GM19397 (cell line): ENCODE data around the gene ADAMTS13.

Source experiments
- ATAC-seq: cut with Tn5 transposase; IDR thresholded peaks from one replicate; pipeline ENCODE4 v1.9.1; 2021; ENCODE audit warnings: mild to moderate bottlenecking, moderate library complexity; ENCODE audit not compliant: unreplicated experiment

Gene ADAMTS13

DNA sequence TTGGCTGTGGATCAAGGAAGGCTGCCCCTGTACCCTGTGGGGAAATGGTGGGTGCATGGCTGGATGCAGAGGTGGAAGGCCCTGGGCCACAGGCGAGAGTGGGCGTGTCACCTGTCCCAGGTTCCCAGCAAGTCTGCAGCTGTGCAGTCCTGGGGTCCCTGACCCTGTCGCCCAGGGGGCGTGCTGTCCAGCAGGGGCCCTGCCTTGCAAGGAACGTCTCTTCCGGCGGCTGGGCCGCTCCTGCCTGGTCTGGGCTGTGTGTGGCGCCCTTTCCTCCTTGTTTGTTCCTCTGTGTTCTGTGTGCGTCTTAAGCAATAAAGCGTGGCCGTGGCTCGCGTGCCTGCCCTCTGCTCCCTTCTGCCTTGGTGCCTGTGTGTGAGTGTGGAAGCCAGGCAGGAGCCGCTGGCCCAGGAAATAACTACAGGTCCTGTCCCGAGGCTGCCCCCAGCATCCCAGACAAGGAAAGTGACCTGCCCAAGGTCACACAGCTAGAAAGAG, 48.3 kb downstream of the ADAMTS13 start:
- no peak for ATAC-seq

DNA sequence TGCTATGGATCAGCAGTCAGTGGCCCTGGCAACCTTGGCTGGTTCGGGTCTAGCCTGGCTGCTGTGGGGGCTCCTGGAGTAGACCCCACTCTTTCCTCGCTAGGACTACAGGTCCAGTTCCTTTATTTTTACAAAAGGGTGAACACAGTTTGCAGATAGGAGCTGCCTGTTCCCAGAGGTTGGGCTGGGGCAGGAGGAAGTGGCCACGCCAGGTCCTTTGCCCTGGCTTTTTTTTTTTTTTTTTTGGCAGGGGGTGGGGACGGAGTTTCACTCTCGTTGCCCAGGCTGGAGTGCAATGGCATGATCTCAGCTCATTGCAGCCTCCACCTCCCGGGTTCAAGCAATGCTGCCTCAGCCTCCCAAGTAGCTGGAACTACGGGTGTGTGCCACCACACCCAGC, 48.8 kb downstream of the ADAMTS13 start:
- ATAC-seq = no peak

DNA sequence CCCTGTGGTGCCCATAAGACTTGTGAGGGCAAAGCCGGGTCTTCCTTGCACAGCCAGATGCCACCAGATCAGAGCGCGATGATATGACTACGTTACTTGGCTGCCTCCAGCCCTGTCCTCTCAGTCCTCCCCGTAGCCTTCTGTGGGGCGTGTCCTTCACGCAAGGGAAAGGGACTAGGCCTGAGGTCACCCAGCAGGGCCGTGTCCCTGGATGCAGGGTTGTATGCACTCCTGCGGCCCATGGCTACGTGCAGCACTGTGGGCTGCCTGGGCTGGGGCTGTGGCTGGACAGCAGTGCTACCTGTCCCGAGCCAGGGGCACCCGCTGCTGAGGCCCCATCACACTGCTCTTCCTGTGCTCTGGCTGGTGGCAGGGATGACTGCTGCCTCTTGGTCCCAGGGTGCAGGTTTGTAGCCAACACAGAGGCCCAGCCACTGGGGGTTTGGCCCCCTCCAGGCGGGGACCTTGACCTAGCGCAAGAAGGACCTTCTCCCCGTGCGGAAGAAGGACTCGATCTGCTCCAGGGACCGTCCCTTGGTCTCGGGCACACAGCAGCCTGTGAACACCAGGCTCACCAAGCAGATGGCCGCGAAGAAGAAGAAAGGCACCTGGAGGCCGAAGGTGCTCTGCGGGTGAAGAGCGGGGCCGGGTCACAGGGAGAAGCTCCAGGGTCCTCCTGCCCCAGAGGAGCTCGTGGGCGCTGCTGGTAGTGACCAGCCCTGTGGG, 49.5 kb downstream of the ADAMTS13 start:
- ATAC-seq = no peak

DNA sequence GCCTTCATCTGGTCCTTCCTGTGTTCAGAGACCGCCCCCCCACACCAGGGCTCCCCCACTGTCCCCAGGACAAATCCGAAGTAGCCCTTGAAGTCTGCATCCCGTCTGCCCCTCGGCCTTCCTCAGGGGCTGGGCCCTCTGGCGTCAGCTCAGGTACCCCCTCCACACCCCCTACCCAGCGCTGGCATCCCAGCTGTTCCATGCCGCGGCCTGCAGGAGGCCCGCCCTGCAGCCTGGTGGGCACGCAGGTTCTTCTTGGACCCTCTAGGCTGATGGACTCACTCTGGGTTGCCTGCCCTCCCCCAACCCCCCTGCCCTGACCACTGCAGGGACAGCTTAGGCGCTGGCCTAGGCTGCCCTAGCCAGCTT, 50.1 kb downstream of the ADAMTS13 start:
- ATAC-seq = no peak

DNA sequence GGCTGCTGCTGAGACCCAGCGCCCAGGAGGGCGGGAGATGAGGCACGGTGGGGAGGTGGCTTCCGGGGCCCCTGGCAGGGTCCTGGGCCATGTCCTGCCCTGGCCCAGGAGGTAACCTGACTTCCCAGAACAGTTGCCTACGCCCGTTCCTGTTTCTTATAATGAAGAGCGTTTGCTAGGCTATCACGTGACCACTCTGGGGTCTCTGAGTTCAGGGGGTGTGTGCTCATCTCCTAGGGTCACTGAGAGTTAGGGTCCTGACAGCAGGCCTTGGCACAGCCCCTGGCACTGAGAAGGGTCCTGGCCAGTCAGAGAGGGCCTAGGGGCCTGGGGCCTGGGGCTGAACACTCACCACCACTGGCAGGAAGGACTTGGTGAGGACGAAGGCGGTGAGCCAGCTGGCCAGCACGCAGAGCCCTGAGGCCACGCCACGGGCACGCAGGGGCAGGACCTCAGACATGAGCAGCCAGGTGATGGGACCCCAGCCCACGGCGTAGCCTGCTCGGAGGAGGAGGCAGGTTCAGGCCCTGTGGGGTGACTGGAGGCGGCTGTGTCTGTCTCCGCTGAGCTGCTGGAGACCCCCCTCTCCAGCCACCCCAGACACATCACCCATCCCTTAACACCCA, 50.7 kb downstream of the ADAMTS13 start:
- no peak for ATAC-seq

DNA sequence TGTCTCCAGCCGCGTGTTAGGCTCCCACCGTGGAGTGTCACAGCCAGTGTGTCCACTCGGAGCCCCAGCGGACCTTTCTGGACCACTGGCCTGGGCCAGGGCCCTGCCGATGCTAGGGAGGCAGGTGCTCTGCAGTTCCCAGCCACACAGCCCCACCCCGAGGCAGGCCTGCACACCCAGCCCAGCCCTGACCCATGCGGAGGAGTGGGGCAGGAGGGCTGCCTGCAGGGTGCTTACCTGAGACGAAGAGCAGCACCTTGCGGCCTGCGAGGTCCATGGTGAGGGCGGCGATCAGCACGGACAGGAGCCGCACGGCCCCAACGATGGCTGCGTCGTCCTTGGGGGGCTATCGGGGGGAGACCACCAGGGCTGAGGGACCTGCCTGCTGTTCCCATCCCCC, 51.6 kb downstream of the ADAMTS13 start:
- ATAC-seq = no peak

DNA sequence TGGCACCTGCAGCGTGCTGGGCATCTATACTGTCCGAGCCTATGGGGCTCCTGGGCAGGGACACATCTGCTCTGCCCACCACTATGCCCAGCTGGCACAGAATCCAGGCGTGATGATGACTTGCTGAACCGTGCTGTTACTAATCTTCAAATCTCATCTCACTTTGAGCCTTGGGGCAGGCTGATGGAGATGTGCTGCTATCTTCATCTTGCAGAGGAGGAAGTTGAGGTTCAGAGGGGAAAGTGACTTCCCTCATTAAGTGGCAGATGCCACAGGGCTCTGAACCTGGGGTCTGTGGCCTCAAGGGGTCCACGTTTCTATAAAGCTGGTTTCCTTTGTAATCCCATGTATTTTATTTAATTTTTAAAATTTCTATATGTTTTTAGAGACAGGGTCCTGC, 52.0 kb downstream of the ADAMTS13 start:
- no peak for ATAC-seq

DNA sequence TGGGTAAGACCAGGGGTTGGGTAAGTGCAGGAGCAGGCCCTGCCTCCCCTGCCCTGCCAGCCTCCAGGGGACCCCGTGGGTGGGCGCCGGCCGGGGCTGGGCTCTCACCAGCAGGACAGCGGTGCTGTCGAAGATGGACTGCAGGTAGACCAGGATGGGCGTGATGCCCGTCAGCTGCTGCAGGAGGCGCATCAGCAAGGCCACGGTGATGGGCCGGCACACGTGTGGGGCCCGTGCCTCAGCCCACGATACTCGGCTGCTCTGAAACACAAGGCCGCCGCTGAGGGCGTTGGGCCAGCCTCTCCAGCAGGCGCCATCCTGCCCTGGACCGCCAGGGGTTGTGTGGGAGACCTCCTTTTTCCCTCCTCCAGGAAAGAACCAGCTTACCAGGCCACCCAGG, 52.7 kb downstream of the ADAMTS13 start:
- ATAC-seq = no peak

DNA sequence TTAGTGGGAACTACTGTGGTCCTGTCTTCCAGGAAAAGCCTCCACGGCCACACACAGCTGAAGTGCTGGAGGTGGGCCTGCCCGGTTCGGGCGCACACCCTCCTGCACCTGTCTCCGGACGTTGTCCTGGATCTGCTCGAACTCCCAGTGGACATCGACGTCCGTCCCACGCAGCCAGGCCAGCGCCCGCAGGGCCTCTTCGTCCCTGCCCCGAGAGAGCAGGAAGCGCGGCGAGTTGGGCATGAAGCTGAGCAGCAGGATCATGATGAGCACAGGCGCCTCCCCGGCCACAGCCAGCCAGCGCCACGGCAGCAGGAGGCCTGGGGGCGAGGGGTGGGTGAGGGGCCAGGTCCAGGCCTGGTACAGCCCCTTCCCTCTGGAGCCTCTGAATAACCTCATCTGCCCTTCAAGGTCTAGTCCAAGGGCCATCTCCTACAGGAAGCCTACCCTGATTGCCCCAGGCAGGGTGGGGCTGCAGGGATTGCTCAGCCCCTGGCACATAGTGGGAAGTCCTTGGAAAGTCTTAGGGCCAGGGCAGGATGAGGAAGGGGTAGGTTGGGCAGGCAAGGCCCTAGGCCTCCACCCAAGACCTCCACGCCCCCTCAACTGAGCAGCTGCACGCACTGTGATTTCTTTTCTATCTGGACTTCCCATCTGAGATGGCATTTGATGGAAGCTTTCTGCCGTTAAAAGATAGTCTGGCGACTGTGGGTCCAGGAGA, 53.3 kb downstream of the ADAMTS13 start:
- no peak for ATAC-seq

DNA sequence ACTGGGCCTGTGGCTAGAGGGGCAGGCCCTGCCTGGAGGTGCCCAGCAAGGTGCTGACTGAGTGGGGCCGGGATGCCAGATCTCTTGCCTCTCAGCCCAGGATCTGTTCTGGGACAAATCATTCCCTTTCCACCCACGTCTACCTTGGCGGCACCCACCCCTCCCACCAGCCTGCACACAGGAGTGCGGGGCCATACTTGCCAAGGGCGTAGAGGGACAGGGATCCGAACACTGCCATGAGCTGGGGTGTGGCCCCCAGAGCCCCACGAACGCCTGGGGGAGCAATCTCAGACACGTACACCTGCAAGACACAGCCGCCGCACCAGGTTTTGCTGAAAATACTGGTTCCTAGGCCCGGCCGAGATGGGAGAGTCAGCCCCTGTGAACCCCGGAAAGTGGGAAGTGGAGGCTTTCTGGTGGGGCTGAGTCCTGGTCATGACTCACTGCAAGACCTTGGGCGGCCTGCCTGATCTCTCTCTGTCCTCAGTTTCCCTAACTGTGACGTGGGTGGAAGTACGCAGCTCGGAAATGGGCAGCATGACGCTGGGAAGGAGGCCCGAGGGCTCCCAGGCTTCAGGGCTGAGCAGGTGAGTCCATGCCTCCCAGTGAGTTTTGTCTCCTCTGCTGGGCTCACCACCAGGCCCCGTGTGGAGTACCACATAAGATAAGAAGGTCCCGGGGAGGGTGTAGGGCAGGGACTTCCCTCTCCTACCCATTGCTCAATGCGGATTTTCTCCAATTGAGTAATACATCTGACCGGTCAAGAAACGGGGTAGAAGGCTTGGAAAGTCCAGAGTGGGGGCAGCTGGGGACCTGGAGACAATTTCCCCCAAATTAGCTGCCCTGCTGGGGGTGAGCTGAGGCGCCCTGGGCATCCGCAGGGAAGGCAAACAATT, 54.1 kb downstream of the ADAMTS13 start:
- ATAC-seq = no peak

DNA sequence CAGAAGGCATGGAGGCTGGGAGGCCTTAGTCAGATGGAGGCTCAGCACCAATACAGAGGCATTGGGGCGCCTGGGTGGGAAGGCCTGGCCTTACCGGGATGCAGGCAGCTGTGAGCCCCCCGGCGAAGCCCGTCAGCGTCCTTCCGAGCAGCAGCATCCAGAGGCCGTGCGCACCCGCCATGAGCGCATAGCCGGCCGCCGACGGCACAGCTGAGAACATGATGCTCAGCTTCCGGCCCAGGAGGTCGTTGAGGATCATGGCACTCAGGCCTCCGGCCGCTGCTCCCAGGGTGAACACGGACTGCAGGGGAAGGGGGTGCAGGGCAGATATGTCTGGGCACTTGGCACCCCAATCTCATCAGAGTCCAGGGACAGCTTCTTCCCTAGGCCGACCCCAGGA, 54.8 kb downstream of the ADAMTS13 start:
- ATAC-seq = no peak

DNA sequence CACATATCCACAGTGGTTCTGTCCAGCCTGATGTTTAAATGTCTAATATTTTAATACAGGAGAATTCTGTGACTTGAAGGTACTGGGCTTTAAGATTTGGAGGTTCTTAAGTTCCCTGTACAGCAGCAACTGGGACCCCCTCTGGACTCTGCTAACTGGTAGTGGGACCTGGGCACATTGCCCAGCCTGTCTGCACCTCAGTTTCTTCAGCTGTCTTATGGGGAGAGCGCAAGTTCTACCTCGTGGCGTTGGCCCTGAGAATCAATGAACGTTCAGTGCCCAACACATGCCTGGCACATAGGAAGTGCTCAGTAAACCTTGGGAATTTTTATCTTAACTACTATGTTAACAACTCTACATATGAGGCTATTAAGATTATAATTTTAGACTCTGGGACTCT, 55.3 kb downstream of the ADAMTS13 start:
- no peak for ATAC-seq

DNA sequence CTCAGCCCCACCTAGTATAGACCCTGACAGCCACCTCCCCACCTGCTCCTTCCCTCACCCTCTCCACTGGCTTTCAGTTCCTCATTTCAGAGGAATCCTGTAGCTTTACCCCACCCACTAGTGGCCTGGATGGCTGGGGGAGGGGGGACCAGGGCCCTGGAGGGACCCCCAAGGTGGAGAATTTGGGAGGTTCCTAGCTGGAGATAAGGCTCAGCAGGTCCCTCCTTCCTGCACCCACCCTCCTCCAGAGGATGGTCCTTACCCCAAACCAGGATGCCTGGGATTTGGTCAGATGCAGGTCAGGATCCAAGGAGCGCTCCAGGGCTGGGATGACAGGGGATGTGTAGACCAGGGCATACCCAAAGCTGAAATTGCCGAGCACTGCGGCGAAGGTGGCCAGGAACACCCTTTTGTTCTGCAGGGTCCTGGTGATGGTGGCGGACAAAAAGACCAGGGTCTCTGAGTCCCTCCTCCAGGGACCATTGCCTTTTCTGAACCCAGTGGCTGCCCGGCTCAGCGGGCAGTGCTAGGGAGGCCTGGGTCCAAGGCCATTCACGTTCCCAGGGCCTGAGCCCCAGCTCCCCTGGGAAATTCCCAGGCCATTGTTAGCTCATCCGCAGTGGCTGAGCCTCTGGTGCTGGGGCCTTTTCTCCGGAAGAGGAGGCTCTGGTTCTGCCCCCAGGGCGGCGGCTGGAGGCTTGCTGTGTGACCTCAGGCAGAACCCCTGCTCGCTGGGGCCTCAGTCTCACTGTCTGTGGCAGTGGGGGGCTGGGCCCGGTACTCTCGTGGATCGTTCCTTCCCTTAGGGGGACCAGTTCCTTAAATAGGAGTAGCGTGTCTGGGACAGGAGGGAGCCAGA, 56.1 kb downstream of the ADAMTS13 start:
- ATAC-seq = peak; percentile 40

DNA sequence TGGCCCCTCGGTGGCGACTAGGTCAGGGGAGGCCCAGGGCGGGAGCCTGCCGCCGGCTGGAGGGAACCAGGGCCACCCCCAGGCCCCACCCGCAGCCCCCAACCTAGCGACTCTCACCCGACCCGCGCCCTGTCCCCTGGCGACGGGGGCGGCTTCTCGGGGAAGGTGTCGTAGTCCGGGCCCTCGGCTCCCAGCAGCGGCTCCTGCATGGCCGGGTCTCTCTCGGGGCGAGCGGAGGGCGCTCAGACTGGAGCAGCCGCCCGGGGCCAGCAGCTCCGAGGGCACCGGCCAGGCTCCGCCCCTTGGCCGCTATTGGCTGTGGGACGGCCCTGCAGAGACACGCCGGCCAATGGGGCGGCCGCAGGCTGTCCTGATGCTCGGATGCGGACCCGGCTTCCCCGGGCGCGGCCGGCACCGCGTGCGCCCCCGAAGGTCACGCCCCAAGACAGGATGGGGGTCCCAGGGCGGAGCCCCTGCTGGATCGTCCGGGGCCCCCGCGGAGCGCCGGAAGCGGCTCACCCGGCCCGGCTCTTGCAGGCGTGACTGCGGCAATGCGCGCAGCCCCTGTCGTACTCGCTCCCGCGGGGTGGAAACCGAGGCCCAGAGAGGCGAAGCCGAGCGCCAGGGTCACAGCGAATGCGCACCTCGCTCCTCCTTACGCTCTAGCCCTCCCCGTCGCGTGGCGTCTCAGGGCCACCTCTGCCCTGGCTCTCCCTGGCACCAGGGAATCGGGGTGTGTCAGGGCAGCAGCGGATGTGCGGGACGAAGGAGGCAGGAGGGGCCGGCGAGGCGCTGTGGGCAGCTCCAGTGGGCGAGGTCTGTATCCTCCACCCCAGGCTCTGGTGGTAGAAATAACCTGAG, 56.9 kb downstream of the ADAMTS13 start, which contains the start of gene SLC2A6:
TSS of gene SLC2A6 (minus strand) at position 249 of the 861 bp plus-strand sequence. CDS start at position 209, 40 bp downstream.
- ATAC-seq = peak; percentile 87

DNA sequence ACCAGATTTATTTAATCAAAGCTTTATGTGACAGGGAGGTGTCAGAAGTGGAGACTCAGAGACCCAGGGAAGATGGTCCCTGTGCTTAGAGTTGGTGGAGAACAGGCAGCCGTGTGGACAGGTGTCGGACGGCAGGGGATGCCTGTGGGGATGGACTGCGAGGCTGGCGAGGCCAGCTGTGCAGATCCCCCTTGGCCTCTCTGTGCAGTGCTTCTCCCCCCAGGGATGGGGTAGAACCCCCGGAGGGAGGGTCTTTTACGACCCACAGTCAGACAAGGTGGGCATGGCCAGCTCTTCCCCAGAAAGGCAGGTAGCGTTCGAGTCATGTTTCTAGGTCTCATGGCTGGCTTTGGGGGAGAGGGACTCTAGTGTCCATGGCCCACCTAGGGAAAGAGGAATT, 61.4 kb downstream of the ADAMTS13 start:
- ATAC-seq = no peak

DNA sequence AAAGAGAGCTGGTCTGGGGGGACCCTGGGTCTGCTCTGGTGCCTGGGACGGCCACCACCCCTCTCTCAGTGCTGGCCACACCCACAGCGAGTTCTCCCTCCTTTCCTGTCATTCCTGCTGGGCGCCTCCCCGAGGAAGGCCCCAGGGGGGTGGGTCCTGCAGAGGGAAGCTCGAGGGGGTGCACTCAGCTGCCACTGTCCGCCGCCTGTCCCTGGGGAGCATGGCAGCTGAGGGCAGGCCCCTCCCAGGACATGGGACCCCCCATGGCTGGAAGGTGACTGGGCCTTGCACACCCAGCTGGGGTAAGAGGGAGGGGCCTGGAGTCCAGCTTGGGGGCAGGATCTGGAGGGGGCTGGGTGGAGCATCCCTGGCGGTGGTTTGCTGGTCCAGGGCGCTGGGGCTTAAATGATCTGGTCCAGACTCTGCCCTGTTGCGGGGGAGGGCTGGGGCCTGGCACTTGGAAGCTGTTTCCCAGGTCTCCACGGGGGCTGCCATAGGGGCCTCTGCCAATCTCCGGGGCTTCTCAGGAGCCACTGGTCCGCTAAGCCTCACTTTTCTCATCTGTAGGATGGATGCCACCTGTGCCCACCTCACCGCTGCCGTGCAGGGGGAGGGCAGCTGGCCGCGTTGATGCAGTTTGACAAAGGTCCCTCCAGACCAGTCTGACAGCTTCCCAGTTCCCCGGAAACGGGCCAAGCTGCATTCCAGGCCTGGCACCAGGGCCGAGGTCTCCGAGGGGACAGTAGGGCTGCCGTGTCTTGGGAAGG, 62.7 kb downstream of the ADAMTS13 start:
- ATAC-seq = no peak

DNA sequence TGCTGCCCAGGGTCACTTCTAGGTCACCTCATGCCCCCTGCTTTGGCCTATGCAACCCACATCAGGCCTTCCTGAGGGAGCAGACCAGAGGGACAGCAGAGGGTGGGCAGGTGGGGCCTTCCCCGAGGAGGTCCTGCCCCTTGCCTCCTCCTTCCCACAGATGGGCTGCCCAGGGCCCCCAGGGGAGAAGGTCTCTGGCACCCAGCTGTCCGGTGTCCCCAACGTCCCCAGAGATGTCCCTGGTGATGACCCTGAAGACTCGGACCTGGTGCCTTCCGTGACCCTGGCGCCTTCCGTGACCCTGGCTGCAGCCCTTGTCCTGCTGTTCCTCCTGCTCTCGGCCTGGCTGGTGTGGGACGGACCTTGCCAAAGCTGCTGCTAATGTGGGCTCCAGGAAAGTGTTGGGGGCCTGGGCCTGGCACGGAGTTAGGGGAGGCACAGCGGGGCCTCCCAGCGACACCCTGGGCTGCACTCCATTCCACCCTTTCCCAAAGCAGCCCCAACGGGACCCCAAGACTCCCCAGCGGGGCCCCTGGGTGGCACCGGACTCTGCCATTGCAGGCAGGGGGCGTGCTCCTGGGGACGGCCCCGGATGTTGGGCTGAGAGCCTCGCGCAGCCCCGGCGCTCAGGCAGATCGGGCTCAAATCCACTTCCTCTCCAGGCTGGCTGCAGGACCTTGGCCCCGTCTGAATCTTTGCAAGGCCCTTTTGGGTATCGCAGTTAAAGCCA, 63.5 kb downstream of the ADAMTS13 start:
- no peak for ATAC-seq

DNA sequence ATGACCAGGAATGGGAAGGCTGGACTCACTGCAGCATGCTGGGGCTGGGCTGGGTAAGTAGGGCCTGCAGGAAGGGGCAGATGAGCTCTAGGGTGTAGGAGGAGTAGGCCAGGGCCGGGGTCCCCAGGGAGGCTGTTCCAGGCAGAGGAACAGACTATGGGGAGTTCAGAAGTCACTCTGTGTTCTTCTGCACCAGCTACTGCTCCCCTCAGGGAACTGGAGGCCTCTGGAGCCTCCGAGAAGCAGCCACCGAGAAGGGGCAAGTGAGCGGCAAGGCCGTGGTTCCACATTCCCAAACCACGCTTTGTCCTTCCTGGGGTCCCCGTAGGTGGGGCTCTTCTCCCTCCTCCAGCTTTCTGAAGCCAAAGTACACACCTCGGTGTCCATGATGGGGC, 65.2 kb downstream of the ADAMTS13 start:
- no peak for ATAC-seq
